GM23248 (cell line): ENCODE data around the gene DPYD.

Experiments used
- EZH2 ChIP-seq: fragments of 200-600 bp; sonication (generic); IDR thresholded peaks from 2 replicates; pipeline ENCODE4 v1.6.1; 2018; ENCODE audit warnings: antibody characterized with exemption, mild to moderate bottlenecking; ENCODE audit not compliant: insufficient read depth, poor library complexity, severe bottlenecking
- EZH2phosphoT487 ChIP-seq: fragments of 200-600 bp; sonication (generic); IDR thresholded peaks from 2 replicates; pipeline ENCODE4 v1.6.1; 2018; ENCODE audit warnings: antibody characterized with exemption, moderate library complexity, mild to moderate bottlenecking, low read depth; ENCODE audit not compliant: insufficient read depth

DNA sequence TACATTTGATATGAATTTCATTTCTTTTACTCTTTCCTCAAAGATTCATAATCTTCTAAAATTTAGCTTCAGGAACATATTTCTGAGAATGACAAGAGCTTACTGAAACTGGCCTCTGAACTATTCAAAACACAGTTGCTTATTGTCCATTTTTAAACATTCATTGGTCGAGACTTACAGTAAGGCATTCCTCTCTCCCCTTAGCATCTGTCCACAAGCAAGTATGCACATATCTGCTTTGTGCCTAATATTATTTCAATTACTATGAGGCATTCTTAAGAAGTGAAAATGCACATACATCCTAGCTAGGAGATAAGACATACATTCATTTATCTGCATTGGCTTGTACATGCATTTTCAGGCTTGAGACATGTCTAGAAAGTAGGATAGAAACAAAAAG lies 710.5 kb downstream of the DPYD start:
- no peak for TF ChIP-seq EZH2
- TF ChIP-seq EZH2phosphoT487 = no peak
